HepG2 (cell line): ENCODE results near the gene UFSP2. TPM values are rescaled to one million over a fixed set of nuclear protein-coding genes. Genes with fewer than 3 reads are reported as not detected.

Experiments
- ATAC-seq: fragments of 200-7000 bp; cut with Tn5 transposase; 3 replicates; pipeline ENCODE4 v1.9.1; 2020; ENCODE audit warnings: mild to moderate bottlenecking, moderate library complexity
- BruUV-seq: library from RNA; stranded (reverse); fragments of 400-500 nt; replicated peaks from 2 replicates; lab custom pipeline; 2021; lab: Mats Ljungman, UMichigan
- CTCF ChIA-PET: fragments of 300-600 bp; formaldehyde crosslinking; extraction: SDS; loops from one replicate; lab custom pipeline; 2021; ENCODE audit warnings: low total read pairs, inconsistent platforms, low intra/inter-chr PET ratio; lab: Yijun Ruan, JAX
- POLR2A ChIA-PET: fragments of 350-600 bp; sonication (Branson Sonifier 250); formaldehyde crosslinking; loops from one replicate; lab custom pipeline; 2020; ENCODE audit warnings: antibody characterized with exemption, inconsistent platforms; lab: Yijun Ruan, JAX
- DNase-seq: peaks from one replicate; pipeline ENCODE4 v3.0.0-alpha.2; 2015; ENCODE audit warnings: low spot score
- FAIRE-seq: peaks from 3 replicates; lab custom pipeline; 2011; peaks lifted over from hg19 to GRCh38; lab: Jason Lieb, UNC
- H2AFZ ChIP-seq: one replicate; pipeline ENCODE4 v1.6.1; 2011; ENCODE audit warnings: low read length, inconsistent platforms
- H3K27ac ChIP-seq: fragments of 300-600 bp; 3 replicates; pipeline ENCODE4 v1.8.0; 2011; ENCODE audit warnings: mixed run types, mild to moderate bottlenecking, mixed read lengths, low read length, inconsistent platforms; ENCODE audit not compliant: insufficient read depth; ENCODE audit errors: extremely low read length
- H3K27me3 ChIP-seq, 2 experiments: fragments of 200-600 bp in 1 of 2; 2 replicates in 1 of 2; 3 replicates in 1 of 2; pipeline versions ENCODE4 v1.6.0 to v1.8.0; 2011; ENCODE audit warnings: low read length in 2 of 2, mild to moderate bottlenecking in 2 of 2, moderate library complexity in 2 of 2, inconsistent platforms in 1 of 2; ENCODE audit not compliant: insufficient read depth in 2 of 2, control insufficient read depth in 1 of 2
- H3K36me3 ChIP-seq, 2 experiments: fragments of 200-600 bp in 1 of 2; replicated peaks in 1 of 2; 2 replicates in 1 of 2; 3 replicates in 1 of 2; pipeline versions ENCODE4 v1.5.1 to v1.8.0; 2011; ENCODE audit warnings: low read length in 2 of 2, inconsistent platforms in 1 of 2; ENCODE audit not compliant: insufficient read depth in 2 of 2, control insufficient read depth in 1 of 2
- H3K4me1 ChIP-seq: 2 replicates; pipeline ENCODE4 v1.5.1; 2012; ENCODE audit warnings: low read length, inconsistent platforms; ENCODE audit not compliant: insufficient read depth
- H3K4me2 ChIP-seq: 2 replicates; pipeline ENCODE4 v1.6.0; 2011; ENCODE audit warnings: low read depth, low read length, inconsistent platforms
- H3K4me3 ChIP-seq, 3 experiments: fragments of 200-600 bp in 1 of 3; sonication (generic), shearing (Covaris generic) in 1 of 3; replicated peaks in 1 of 3; 2 replicates each; pipeline ENCODE4 v1.5.1; 2011 to 2016; ENCODE audit warnings: low read length in 3 of 3, inconsistent platforms in 2 of 3, low read depth in 2 of 3, mild to moderate bottlenecking in 2 of 3, control low read depth in 1 of 3, mixed read lengths in 1 of 3; ENCODE audit not compliant: insufficient read depth in 1 of 3
- H3K79me2 ChIP-seq: one replicate; pipeline ENCODE4 v1.6.1; 2011; ENCODE audit warnings: low read length, inconsistent platforms; ENCODE audit not compliant: insufficient read depth
- H3K9ac ChIP-seq: 2 replicates; pipeline ENCODE4 v1.6.0; 2011; ENCODE audit warnings: mild to moderate bottlenecking, low read depth, low read length, inconsistent platforms; ENCODE audit not compliant: insufficient read depth
- H3K9me3 ChIP-seq: 2 replicates; pipeline ENCODE4 v1.5.1; 2012; ENCODE audit warnings: mild to moderate bottlenecking, low read length
- H4K20me1 ChIP-seq: 2 replicates; pipeline ENCODE4 v1.6.0; 2011; ENCODE audit warnings: inconsistent platforms, mild to moderate bottlenecking, low read length, moderate library complexity; ENCODE audit not compliant: insufficient read depth
- BATF2 ChIP-seq: sonication (generic); formaldehyde crosslinking; IDR thresholded peaks from 2 replicates; pipeline ENCODE4 v1.8.0; 2022; ENCODE audit warnings: mild to moderate bottlenecking, missing genetic modification reagents, moderate library complexity
- CSRNP1 ChIP-seq: sonication (generic); formaldehyde crosslinking; IDR thresholded peaks from 2 replicates; pipeline ENCODE4 v1.8.1; 2023; ENCODE audit warnings: mild to moderate bottlenecking, missing genetic modification reagents
- IRX3 ChIP-seq: sonication (generic); formaldehyde crosslinking; IDR thresholded peaks from 2 replicates; pipeline ENCODE4 v1.8.1; 2023; ENCODE audit warnings: mild to moderate bottlenecking, low read depth, missing genetic modification reagents, borderline replicate concordance
- LCORL ChIP-seq, 2 experiments: fragments of 450-650 bp in 1 of 2; sonication (generic) in 1 of 2; formaldehyde crosslinking in 1 of 2; IDR thresholded peaks; 2 replicates each; pipeline versions ENCODE4 v1.5.0 to v1.6.1; 2017 to 2020; ENCODE audit warnings: antibody characterized with exemption in 1 of 2, missing genetic modification reagents in 1 of 2
- MIXL1 ChIP-seq: IDR thresholded peaks from 2 replicates; pipeline ENCODE4 v1.6.1; 2016
- NFIC ChIP-seq: IDR thresholded peaks from 2 replicates; pipeline ENCODE4 v1.6.1; 2012; ENCODE audit warnings: mild to moderate bottlenecking, low read length, inconsistent platforms
- RXRA ChIP-seq: sonication (generic); formaldehyde crosslinking; IDR thresholded peaks from 2 replicates; pipeline ENCODE4 v1.5.1; 2020; ENCODE audit warnings: missing genetic modification reagents
- TFAP4 ChIP-seq: sonication (generic); IDR thresholded peaks from 2 replicates; pipeline ENCODE4 v1.6.1; 2016; ENCODE audit warnings: low read depth, borderline replicate concordance
- ZNF34 ChIP-seq: sonication (generic); formaldehyde crosslinking; IDR thresholded peaks from 2 replicates; pipeline ENCODE4 v1.4.0; 2020; ENCODE audit warnings: mild to moderate bottlenecking, missing genetic modification reagents, borderline replicate concordance
- ZNF468 ChIP-seq: sonication (generic); formaldehyde crosslinking; IDR thresholded peaks from 2 replicates; pipeline ENCODE4 v1.8.0; 2022; ENCODE audit warnings: mild to moderate bottlenecking, moderate library complexity, missing genetic modification reagents
- ZNF510 ChIP-seq: sonication (generic); formaldehyde crosslinking; IDR thresholded peaks from 2 replicates; pipeline ENCODE4 v1.4.0; 2020; ENCODE audit warnings: low read depth, mild to moderate bottlenecking, missing genetic modification reagents
- ZNF703 ChIP-seq: sonication (generic); formaldehyde crosslinking; IDR thresholded peaks from 2 replicates; pipeline ENCODE4 v1.5.1; 2020; ENCODE audit warnings: missing genetic modification reagents, mild to moderate bottlenecking, moderate library complexity, borderline replicate concordance
- WGBS: methylation state at CpG from one replicate; pipeline ENCODE4 v1.1.6; 2017; ENCODE audit warnings: low lambda C conversion rate; 5-methylcytosine and 5-hydroxymethylcytosine counted together
- in situ Hi-C: cut with HindIII; loops from 2 replicates; pipeline ENCODE4 v1.10.0; 2017; ENCODE audit warnings: low pct_unique_long_range_greater_than_20kb; ENCODE audit not compliant: extremely low pct_ligation_motif_present
- intact Hi-C: fragments of 100-400 bp; cut with micrococcal nuclease; formaldehyde crosslinking; loops from one replicate; pipeline ENCODE4 v1.10.0; 2022; ENCODE audit not compliant: unreplicated experiment
- polyA plus RNA-seq, 8 experiments: library from polyadenylated mRNA; depleted of rRNA in 3 of 8; stranded (reverse) in 7 of 8; unstranded in 1 of 8; fragments of >200 nt; fragmentation: Illumina TruSeq in 4 of 8; extraction: Trizol in 4 of 8; gene quantifications; 2 replicates each; pipeline versions ENCODE4 v1.2.1 to v1.2.3, GENCODE V29; 2011 to 2016; ENCODE audit warnings: low read depth in 4 of 8, missing spikeins in 1 of 8, mixed read lengths in 1 of 8; ENCODE audit not compliant: insufficient read depth in 1 of 8
- total RNA-seq, 5 experiments: library from RNA; depleted of rRNA; stranded (reverse); fragments of >200 nt; fragmentation: Illumina TruSeq; extraction: Trizol; gene quantifications; 2 replicates each; pipeline ENCODE4 v1.2.3, GENCODE V29; 2016; ENCODE audit warnings: low read depth in 1 of 5

The UFSP2 gene
- total and polyA plus RNA-seq, 2 of the 13 experiments (the other 11 are each of a cell fraction or from before 2014, with no cell fraction given), result 24.1 to 32.3 TPM

- Histone ChIP-seq H3K79me2 (peaks cover 18% of the 10 kb centered on the region), H3K36me3 (no peaks in the 10 kb centered on the region), H3K27me3 (no peaks in the 10 kb centered on the region; a peak in 2 of 5 replicates), H3K4me1 (peaks cover 30% of the 10 kb centered on the region), H3K4me2 (no peak overlapping the region), H3K4me3 (no peak overlapping the region), H3K27ac (no peak overlapping the region), H3K9ac (no peak overlapping the region), H2AFZ (no peak overlapping the region), H4K20me1 (no peaks in the 10 kb centered on the region), H3K9me3 (no peaks in the 10 kb centered on the region)
- WGBS, result 81% methylated on average over 18 of the region's 22 CpGs
- intact Hi-C loops (no loop called here), in situ Hi-C loops (no loop called here)
- FAIRE-seq (no peak), ATAC-seq (no peak), DNase-seq (no peak)
- TF ChIP-seq NFIC (no peak), LCORL (IDR thresholded peaks at IDR 0.05) (no peak), LCORL (CRISPR knock-in tag; IDR thresholded peaks at IDR 0.05) (no peak), ZNF34 (no peak), RXRA (CRISPR knock-in tag) (no peak)
- no TSS peak for BruUV-seq
- ChIA-PET POLR2A (interaction anchor here (3.6 kb wide), 1 partner anchor 31 kb away, joined by 30 read pairs; the partner anchor contains the start of genes ANKRD37 and LRP2BP), CTCF (no interaction called here)
Measured at GRCh38 chr4:185426960-185427688, 1.4 kb upstream of the UFSP2 start.

GRCh38 chr4:185424905-185425646 lies 688 bp downstream of the UFSP2 start:
- Histone ChIP-seq H3K4me1 (peaks cover 30% of the 10 kb centered on the region), H3K9ac (peak overlapping the region; percentile 99), H3K4me3 (peak overlapping the region; percentile 82 to 90 (median 89)), H3K27me3 (no peaks in the 10 kb centered on the region; a peak in 2 of 5 replicates), H3K79me2 (peaks cover 18% of the 10 kb centered on the region), H4K20me1 (no peaks in the 10 kb centered on the region), H3K36me3 (peaks cover 0 to 13% of the 10 kb centered on the region in 2 experiments; a peak in 1 of 5 replicates), H2AFZ (peak overlapping the region; percentile 85), H3K4me2 (peak overlapping the region; percentile 97), H3K27ac (peak overlapping the region; percentile 95), H3K9me3 (no peaks in the 10 kb centered on the region)
- FAIRE-seq, result no peak
- CTCF ChIA-PET, result no interaction called here
- peak; percentile 1 for DNase-seq
- 10% methylated on average over 11 of the region's 13 CpGs for WGBS
- in situ Hi-C loops (no loop called here), intact Hi-C loops (no loop called here)
- BruUV-seq, result TSS peak; percentile 66
- POLR2A ChIA-PET, result interaction anchor here (3.6 kb wide), 1 partner anchor 29 kb away, joined by 30 read pairs; the partner anchor contains the start of genes ANKRD37 and LRP2BP
- peak; percentile 48 for ATAC-seq
- TF ChIP-seq BATF2 (0 out of 2 replicates have a peak, but pooled peaks have one; percentile 4), ZNF468 (CRISPR knock-in tag) (0 out of 2 replicates have a peak, but pooled peaks have one; percentile 14), IRX3 (CRISPR knock-in tag) (no peak), ZNF703 (0 out of 2 replicates have a peak, but pooled peaks have one; percentile 4), MIXL1 (CRISPR knock-in tag) (peak; percentile 3; the same call in 1 of the 2 replicates), TFAP4 (no peak), CSRNP1 (CRISPR knock-in tag) (0 out of 2 replicates have a peak, but pooled peaks have one; percentile 12), ZNF510 (no peak)
